Measurements from ENCODE around the gene CEACAM18. TPM values are rescaled to one million over a fixed set of nuclear protein-coding genes. Genes with fewer than 3 reads are reported as not detected.

The CEACAM18 gene
- total and polyA plus RNA-seq, 8 donors: not detected

DNA sequence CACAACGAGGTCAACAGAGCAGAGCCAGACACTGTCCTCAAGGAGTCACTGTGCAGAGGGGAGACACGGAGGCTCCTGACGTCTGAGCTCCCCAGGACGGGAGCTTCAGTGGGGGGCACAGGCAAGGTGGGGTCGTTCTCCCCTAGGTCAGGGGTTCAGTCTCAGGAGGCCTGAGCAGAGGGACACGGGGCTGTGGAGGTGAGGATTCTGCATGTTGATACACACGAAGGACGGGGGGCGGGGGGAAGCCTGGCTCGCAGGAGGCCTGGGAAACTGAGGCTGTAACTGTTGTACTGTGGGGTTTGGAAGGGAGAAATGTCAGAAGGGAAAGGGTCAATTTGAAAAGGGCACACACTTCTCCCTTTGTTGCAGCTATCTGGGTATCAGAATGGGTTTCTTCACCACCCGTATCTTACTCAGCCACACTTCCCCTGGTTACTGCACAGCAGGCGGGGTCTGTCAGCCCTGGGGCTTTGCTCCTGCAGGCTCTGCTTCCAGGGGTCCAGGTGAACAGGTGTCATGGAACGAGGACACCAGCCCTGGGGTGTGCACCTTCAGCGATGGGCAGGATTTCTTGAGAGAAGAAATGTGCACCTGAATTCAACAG is 19.3 kb upstream of the CEACAM18 start:
- H3K36me3 ChIP-seq: no peaks in the 10 kb centered on the region
- peaks cover 0 to 14% (median 0%) of the 10 kb centered on the region in 4 donors for H3K4me1 ChIP-seq
- H3K27ac ChIP-seq: no peak overlapping the region
- intact Hi-C loops (cut with DNase I; ENCODE audit: low total_unique reads): no loop called here
- no peak for TF ChIP-seq EP300 (IDR thresholded peaks at IDR 0.05)
- TF ChIP-seq, protein P1, sequence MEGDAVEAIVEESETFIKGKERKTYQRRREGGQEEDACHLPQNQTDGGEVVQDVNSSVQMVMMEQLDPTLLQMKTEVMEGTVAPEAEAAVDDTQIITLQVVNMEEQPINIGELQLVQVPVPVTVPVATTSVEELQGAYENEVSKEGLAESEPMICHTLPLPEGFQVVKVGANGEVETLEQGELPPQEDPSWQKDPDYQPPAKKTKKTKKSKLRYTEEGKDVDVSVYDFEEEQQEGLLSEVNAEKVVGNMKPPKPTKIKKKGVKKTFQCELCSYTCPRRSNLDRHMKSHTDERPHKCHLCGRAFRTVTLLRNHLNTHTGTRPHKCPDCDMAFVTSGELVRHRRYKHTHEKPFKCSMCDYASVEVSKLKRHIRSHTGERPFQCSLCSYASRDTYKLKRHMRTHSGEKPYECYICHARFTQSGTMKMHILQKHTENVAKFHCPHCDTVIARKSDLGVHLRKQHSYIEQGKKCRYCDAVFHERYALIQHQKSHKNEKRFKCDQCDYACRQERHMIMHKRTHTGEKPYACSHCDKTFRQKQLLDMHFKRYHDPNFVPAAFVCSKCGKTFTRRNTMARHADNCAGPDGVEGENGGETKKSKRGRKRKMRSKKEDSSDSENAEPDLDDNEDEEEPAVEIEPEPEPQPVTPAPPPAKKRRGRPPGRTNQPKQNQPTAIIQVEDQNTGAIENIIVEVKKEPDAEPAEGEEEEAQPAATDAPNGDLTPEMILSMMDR (IDR thresholded peaks at IDR 0.05): no peak
- TF ChIP-seq POLR2AphosphoS5 (IDR thresholded peaks at IDR 0.05): no peak
- TF ChIP-seq POLR2A (IDR thresholded peaks at IDR 0.05): no peak
- H3K27me3 ChIP-seq: peaks cover 0 to 81% (median 22%) of the 10 kb centered on the region in 3 donors
- H3K4me3 ChIP-seq: no peak overlapping the region
- H3K9me3 ChIP-seq: no peaks in the 10 kb centered on the region
- peak in 1 of 2 donors; percentile 11 for DNase-seq
- 64 to 79% (median 73%) methylated on average over 14 of the region's 14 CpGs for WGBS, 5 donors

DNA sequence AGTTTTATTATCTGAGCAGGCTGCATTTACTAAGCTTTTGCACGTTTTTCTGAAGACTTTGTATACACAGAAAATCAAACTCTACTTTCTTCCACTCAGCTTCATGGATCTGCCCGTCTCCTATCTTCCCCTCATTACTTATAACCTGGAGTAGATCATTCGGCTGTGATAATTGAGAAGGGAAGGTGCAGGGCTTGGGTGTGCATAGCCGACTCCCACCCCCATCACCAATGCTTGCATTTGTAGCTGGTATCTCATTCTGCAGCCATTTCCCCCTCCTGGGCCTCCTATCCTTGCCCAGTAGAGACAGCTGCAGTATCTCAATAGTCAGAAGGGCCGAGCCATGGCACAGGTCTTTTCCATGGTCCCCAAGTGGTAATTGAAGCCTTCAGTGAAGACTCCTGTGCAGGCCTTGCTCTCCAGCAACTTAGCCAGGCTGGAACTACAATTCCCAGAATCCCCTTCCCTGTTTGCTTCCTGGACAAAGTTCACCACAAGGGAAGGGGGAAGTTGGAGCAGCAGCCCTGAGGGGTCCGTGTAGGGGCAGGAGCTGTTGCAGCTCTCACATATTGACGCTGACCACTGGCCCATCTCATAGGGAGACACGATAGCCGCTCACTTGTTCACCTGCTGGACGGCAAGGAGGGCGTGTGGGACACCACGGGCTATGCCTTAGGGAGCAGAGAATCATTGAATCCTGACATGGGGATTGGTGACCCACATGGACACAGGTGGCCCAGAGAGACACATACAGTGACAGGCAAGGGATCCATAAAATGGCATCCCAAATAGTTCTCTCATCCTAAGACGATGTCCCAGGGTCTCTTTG is 18.0 kb upstream of the CEACAM18 start:
- H3K4me3 ChIP-seq: no peak overlapping the region
- intact Hi-C loops (cut with DNase I; ENCODE audit: low total_unique reads): no loop called here
- WGBS, 5 donors: 51 to 60% (median 57%) methylated on average over 13 of the region's 13 CpGs
- no peak for TF ChIP-seq POLR2AphosphoS5 (IDR thresholded peaks at IDR 0.05)
- no peak for TF ChIP-seq POLR2A (IDR thresholded peaks at IDR 0.05)
- TF ChIP-seq, protein P1 (IDR thresholded peaks at IDR 0.05): no peak
- TF ChIP-seq EP300 (IDR thresholded peaks at IDR 0.05): no peak
- no peak overlapping the region for H3K27ac ChIP-seq
- peaks cover 0 to 79% (median 19%) of the 10 kb centered on the region in 3 donors for H3K27me3 ChIP-seq
- peaks cover 0 to 14% (median 0%) of the 10 kb centered on the region in 4 donors for H3K4me1 ChIP-seq
- no peaks in the 10 kb centered on the region for H3K9me3 ChIP-seq
- no peaks in the 10 kb centered on the region for H3K36me3 ChIP-seq
- peak; percentile 20 to 45 for DNase-seq

DNA sequence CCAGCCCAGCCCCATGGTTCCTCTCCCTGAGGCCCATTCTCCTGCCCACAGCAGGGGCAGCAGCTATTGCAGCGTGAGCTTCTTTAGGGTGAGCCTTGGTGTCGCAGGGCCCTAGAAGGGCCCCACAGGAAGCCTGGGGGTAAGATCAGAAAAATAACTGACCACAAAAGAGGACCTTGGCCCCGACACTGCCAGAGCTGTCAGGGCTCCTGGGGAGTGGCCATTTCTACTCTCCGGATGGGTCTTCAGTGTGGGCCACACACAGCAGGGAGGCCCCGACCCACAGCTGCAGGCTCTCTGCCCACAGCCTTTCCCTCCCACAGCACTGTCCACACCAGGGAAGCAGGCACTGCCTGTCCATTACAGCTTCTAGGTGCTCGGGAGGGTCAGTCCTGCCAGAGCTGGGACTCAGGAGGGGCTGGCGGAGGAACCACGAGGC is 16.6 kb upstream of the CEACAM18 start:
- Histone ChIP-seq H3K9me3 (no peaks in the 10 kb centered on the region), H3K27me3 (peaks cover 0 to 78% (median 19%) of the 10 kb centered on the region in 3 donors), H3K36me3 (no peaks in the 10 kb centered on the region), H3K4me1 (peaks cover 0 to 14% (median 0%) of the 10 kb centered on the region in 4 donors), H3K27ac (peak overlapping the region in 2 of 5 donors; percentile 17 to 39), H3K4me3 (no peak overlapping the region)
- WGBS, 5 donors: 55 to 68% (median 64%) methylated on average over 6 to 8 of the region's 8 CpGs
- peak in 1 of 2 donors; percentile 24 for DNase-seq
- intact Hi-C loops (cut with DNase I; ENCODE audit: low total_unique reads): no loop called here
- no peak for TF ChIP-seq POLR2AphosphoS5 (IDR thresholded peaks at IDR 0.05)
- TF ChIP-seq, protein P1 (IDR thresholded peaks at IDR 0.05): no peak
- TF ChIP-seq POLR2A (IDR thresholded peaks at IDR 0.05): no peak
- no peak for TF ChIP-seq EP300 (IDR thresholded peaks at IDR 0.05)

DNA sequence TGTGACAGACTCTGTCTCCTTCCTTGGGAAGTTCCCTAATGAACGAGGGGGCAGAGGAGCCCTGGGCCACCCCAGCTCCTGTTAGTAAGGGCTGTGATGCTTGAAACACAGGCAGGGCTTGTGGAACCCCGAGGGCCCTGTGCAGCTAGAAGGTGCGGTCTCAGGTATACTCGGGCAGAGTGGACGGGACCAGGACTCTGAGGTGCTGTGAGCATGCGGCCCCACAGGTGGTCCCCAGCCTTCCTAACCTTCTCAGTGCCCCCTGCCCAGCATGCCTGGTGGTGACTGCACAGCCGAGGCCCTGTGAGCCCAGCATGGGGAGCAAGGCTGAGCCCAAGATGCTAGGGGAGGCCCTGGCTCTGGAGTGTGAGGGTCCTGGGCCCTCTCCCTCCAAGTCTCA is 16.1 kb upstream of the CEACAM18 start:
- peak in 1 of 2 donors; percentile 16 for DNase-seq
- Histone ChIP-seq H3K4me1 (peaks cover 0 to 14% (median 0%) of the 10 kb centered on the region in 4 donors), H3K4me3 (no peak overlapping the region), H3K36me3 (no peaks in the 10 kb centered on the region), H3K27ac (peak overlapping the region in 1 of 5 donors; percentile 39), H3K27me3 (peaks cover 0 to 72% (median 19%) of the 10 kb centered on the region in 3 donors), H3K9me3 (no peaks in the 10 kb centered on the region)
- 70 to 84% (median 79%) methylated on average over 7 of the region's 7 CpGs for WGBS, 5 donors
- intact Hi-C loops (cut with DNase I; ENCODE audit: low total_unique reads): no loop called here
- TF ChIP-seq EP300 (IDR thresholded peaks at IDR 0.05) (no peak), POLR2AphosphoS5 (IDR thresholded peaks at IDR 0.05) (no peak), POLR2A (IDR thresholded peaks at IDR 0.05) (no peak)
- TF ChIP-seq, protein P1 (IDR thresholded peaks at IDR 0.05): no peak

Data from stomach (tissue), 9 donors.